ENCODE results near the gene XRN1.
"Not testable (repeated sequence)": the region's sequence is repeated elsewhere in the genome, so short reads cannot be mapped to it uniquely, and the experiment has no call there.

Gene XRN1

GRCh38 chr3:142436951-142437585, 10.8 kb downstream of the XRN1 start:
- DNase-seq = no peak

- DNase-seq = no peak
These were observed 13.3 kb downstream of the XRN1 start for GRCh38 chr3:142434503-142434902.

- DNase-seq = no peak
These were observed 14.7 kb downstream of the XRN1 start for GRCh38 chr3:142433110-142433509.

GRCh38 chr3:142429582-142429981, 18.3 kb downstream of the XRN1 start:
- no peak for DNase-seq

- DNase-seq = no peak
These were observed 23.1 kb downstream of the XRN1 start for GRCh38 chr3:142424754-142425153.

GRCh38 chr3:142418926-142419592, 28.8 kb downstream of the XRN1 start:
- no peak for DNase-seq

GRCh38 chr3:142417302-142417701, 30.5 kb downstream of the XRN1 start:
- DNase-seq = no peak

GRCh38 chr3:142400537-142400936, 47.3 kb downstream of the XRN1 start:
- DNase-seq = not testable (repeated sequence)

GRCh38 chr3:142394921-142395622, 52.8 kb downstream of the XRN1 start:
- DNase-seq = no peak

GRCh38 chr3:142385078-142385477, 62.8 kb downstream of the XRN1 start:
- no peak for DNase-seq

GRCh38 chr3:142374687-142375086, 73.2 kb downstream of the XRN1 start:
- DNase-seq = no peak

GRCh38 chr3:142369576-142369975, 78.3 kb downstream of the XRN1 start:
- DNase-seq = not testable (repeated sequence)

GRCh38 chr3:142366434-142366833, 81.4 kb downstream of the XRN1 start:
- DNase-seq = no peak

GRCh38 chr3:142363936-142364467, 83.8 kb downstream of the XRN1 start:
- DNase-seq = no peak

GRCh38 chr3:142363433-142363832, 84.4 kb downstream of the XRN1 start:
- not testable (repeated sequence) for DNase-seq

- DNase-seq = no peak
These were observed 88.5 kb downstream of the XRN1 start for GRCh38 chr3:142359367-142359766.

- no peak for DNase-seq
These were observed 91.0 kb downstream of the XRN1 start for GRCh38 chr3:142356818-142357217.

GRCh38 chr3:142355692-142356091, 92.1 kb downstream of the XRN1 start:
- no peak for DNase-seq

GRCh38 chr3:142354076-142354475, 93.8 kb downstream of the XRN1 start:
- no peak for DNase-seq

GRCh38 chr3:142353571-142353970, 94.3 kb downstream of the XRN1 start:
- no peak for DNase-seq

- not testable (repeated sequence) for DNase-seq
These were observed 95.1 kb downstream of the XRN1 start for GRCh38 chr3:142352698-142353097.

- no peak for DNase-seq
These were observed 99.4 kb downstream of the XRN1 start for GRCh38 chr3:142348460-142348859.

- DNase-seq = no peak
These were observed 109.8 kb downstream of the XRN1 start for GRCh38 chr3:142337994-142338393.

GRCh38 chr3:142332390-142332789, 115.4 kb downstream of the XRN1 start:
- DNase-seq = no peak
